PC-3 (cell line): Measurements from ENCODE around the gene OR10C1. TPM values are rescaled to one million over a fixed set of nuclear protein-coding genes. Genes with fewer than 3 reads are reported as not detected.

Experiments
- ATAC-seq: fragments of 200-7000 bp; cut with Tn5 transposase; 2 replicates; pipeline ENCODE4 v1.9.1; 2020; ENCODE audit warnings: mild to moderate bottlenecking, moderate library complexity
- Bru-seq: library from RNA; stranded (reverse); fragments of 400-500 nt; gene quantifications from one replicate; lab custom pipeline; 2021; lab: Mats Ljungman, UMichigan
- BruChase-seq, 2 experiments: library from RNA; stranded (reverse); fragments of 400-500 nt; gene quantifications; one replicate each; lab custom pipeline; 2021; lab: Mats Ljungman, UMichigan
- BruUV-seq: library from RNA; stranded (reverse); fragments of 400-500 nt; replicated peaks from 2 replicates; lab custom pipeline; 2021; lab: Mats Ljungman, UMichigan
- CTCF ChIA-PET: fragments of 300-600 bp; sonication (Branson Sonifier 250); formaldehyde crosslinking; loops from one replicate; lab custom pipeline; 2022; ENCODE audit warnings: antibody characterized with exemption; lab: Charles Lee
- POLR2A ChIA-PET: fragments of 300-600 bp; sonication (Branson Sonifier 250); formaldehyde crosslinking; loops from one replicate; lab custom pipeline; 2022; ENCODE audit warnings: antibody characterized with exemption; ENCODE audit not compliant: unreplicated experiment; lab: Charles Lee
- DNase-seq: peaks from one replicate; pipeline ENCODE4 v3.0.0-alpha.2; 2015
- H2AFZ ChIP-seq: fragments of 300-600 bp; sonication (generic); 2 replicates; pipeline ENCODE4 v1.6.0; 2016; ENCODE audit warnings: antibody characterized with exemption, low read length
- H3F3A ChIP-seq: fragments of 300-600 bp; sonication (generic); one replicate; pipeline ENCODE4 v1.6.0; 2017; ENCODE audit warnings: antibody characterized with exemption, low read length, control low read depth, mild to moderate bottlenecking; ENCODE audit not compliant: unreplicated experiment
- H3K27ac ChIP-seq: fragments of 300-600 bp; sonication (generic); 2 replicates; pipeline ENCODE4 v1.5.1; 2016; ENCODE audit warnings: mild to moderate bottlenecking, low read length
- H3K27me3 ChIP-seq: fragments of 300-600 bp; sonication (generic); 2 replicates; pipeline ENCODE4 v1.6.1; 2016; ENCODE audit warnings: low read length, mixed read lengths
- H3K36me3 ChIP-seq: fragments of 300-600 bp; sonication (generic); 2 replicates; pipeline ENCODE4 v1.6.1; 2016; ENCODE audit warnings: low read depth, mixed run types, low read length, mixed read lengths
- H3K4me1 ChIP-seq: fragments of 300-600 bp; sonication (generic); 2 replicates; pipeline ENCODE4 v1.5.1; 2016; ENCODE audit warnings: low read length; ENCODE audit not compliant: insufficient read depth
- H3K4me2 ChIP-seq: fragments of 300-600 bp; sonication (generic); 2 replicates; pipeline ENCODE4 v1.6.0; 2016; ENCODE audit warnings: low read length
- H3K4me3 ChIP-seq: fragments of 300-600 bp; sonication (generic); 2 replicates; pipeline ENCODE4 v1.5.1; 2016; ENCODE audit warnings: mild to moderate bottlenecking, low read length, mixed read lengths
- H3K79me2 ChIP-seq: fragments of 300-600 bp; sonication (generic); 2 replicates; pipeline ENCODE4 v1.6.1; 2017; ENCODE audit warnings: low read length, mixed read lengths
- H3K9ac ChIP-seq: fragments of 300-600 bp; sonication (generic); 2 replicates; pipeline ENCODE4 v1.6.0; 2016; ENCODE audit warnings: mild to moderate bottlenecking, low read length
- H3K9me2 ChIP-seq: fragments of 300-600 bp; sonication (generic); replicated peaks from 2 replicates; pipeline ENCODE4 v1.6.1; 2016; ENCODE audit warnings: mixed run types, low read length, mixed read lengths
- H3K9me3 ChIP-seq: fragments of 300-600 bp; sonication (generic); 2 replicates; pipeline ENCODE4 v1.6.1; 2016; ENCODE audit warnings: low read length, mixed read lengths
- H4K20me1 ChIP-seq: fragments of 300-600 bp; sonication (generic); 2 replicates; pipeline ENCODE4 v1.6.1; 2016; ENCODE audit warnings: low read length, mixed read lengths
- EZH2 ChIP-seq: fragments of 300-600 bp; sonication (generic); IDR thresholded peaks from one replicate; pipeline ENCODE4 v1.6.1; 2017; ENCODE audit warnings: antibody characterized with exemption, mild to moderate bottlenecking, low read length; ENCODE audit not compliant: unreplicated experiment
- EZH2phosphoT487 ChIP-seq: fragments of 300-600 bp; sonication (generic); IDR thresholded peaks from 2 replicates; pipeline ENCODE4 v1.6.1; 2018; ENCODE audit warnings: mild to moderate bottlenecking, antibody characterized with exemption, low read length, borderline replicate concordance
- intact Hi-C: fragments of 100-400 bp; cut with micrococcal nuclease; formaldehyde crosslinking; loops from 2 replicates; pipeline ENCODE4 v1.9.0; 2023
- long read RNA-seq: library from polyadenylated mRNA; unstranded; transcript quantifications from one replicate; pipeline ENCODE4 v2.0.0, GENCODE V29; 2021; ENCODE audit not compliant: unreplicated experiment
- total RNA-seq: library from RNA; depleted of rRNA; stranded (reverse); fragments of >200 nt; gene quantifications from 2 replicates; pipeline ENCODE4 v1.2.3, GENCODE V29; 2014; rRNA removed
- TF ChIP-seq, protein P1 (sequence below): fragments of 300-600 bp; sonication (generic); conservative IDR thresholded peaks from 2 replicates; pipeline ENCODE4 v1.5.1; 2017; ENCODE audit warnings: antibody characterized with exemption, low read depth, mild to moderate bottlenecking, low read length

The OR10C1 gene, protein sequence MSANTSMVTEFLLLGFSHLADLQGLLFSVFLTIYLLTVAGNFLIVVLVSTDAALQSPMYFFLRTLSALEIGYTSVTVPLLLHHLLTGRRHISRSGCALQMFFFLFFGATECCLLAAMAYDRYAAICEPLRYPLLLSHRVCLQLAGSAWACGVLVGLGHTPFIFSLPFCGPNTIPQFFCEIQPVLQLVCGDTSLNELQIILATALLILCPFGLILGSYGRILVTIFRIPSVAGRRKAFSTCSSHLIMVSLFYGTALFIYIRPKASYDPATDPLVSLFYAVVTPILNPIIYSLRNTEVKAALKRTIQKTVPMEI
- total RNA-seq (not detected in 2 replicates), Bru-seq, nascent RNA (not detected), BruChase-seq, experiment 1, labeled RNA remaining after a 6-hour chase (not detected), BruChase-seq, experiment 2, labeled RNA remaining after a 2-hour chase (not detected)
- long read RNA-seq, result 0 reads

DNA sequence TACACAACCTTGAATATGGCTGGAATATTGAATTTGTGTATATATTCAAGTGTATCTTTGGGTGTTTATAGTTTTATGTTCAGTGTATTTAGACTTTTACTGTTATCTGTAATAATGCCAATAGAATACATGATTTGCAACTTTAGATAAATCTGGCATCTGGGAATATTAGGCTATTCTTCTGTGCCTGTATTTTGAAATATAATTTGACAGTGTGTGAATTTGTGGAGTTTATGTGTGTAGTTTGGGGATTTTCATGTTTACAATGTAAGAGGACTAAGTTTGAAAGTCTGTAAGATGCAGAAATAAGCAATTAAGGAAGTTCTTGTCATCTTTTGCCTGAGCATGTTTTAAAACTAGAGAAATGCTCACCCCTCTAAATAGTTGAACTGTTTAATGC lies at the start of gene OR10C1:
Gene OR10C1 (plus strand): TSS at position 301 of the 400 bp plus-strand sequence. CDS start 710 bp downstream, outside the sequence.
- H4K20me1 ChIP-seq, result no peaks in the 10 kb centered on the region
- H3K9me2 ChIP-seq, result no peaks in the 10 kb centered on the region
- CTCF ChIA-PET, result no interaction called here
- no peaks in the 10 kb centered on the region for H3K4me1 ChIP-seq
- H3K9ac ChIP-seq, result no peak within 1 kb of the TSS
- POLR2A ChIA-PET, result no interaction called here
- H3K27ac ChIP-seq, result no peak within 1 kb of the TSS
- no peak within 1 kb of the TSS for H3K4me3 ChIP-seq
- no peak within 1 kb of the TSS for H3K4me2 ChIP-seq
- no TSS peak for BruUV-seq
- H3K79me2 ChIP-seq, result no peaks in the 10 kb centered on the region
- H3K27me3 ChIP-seq, result peaks cover 66% of the 10 kb centered on the region
- H3K9me3 ChIP-seq, result no peaks in the 10 kb centered on the region
- no peak for TF ChIP-seq EZH2phosphoT487
- TF ChIP-seq, protein P1, sequence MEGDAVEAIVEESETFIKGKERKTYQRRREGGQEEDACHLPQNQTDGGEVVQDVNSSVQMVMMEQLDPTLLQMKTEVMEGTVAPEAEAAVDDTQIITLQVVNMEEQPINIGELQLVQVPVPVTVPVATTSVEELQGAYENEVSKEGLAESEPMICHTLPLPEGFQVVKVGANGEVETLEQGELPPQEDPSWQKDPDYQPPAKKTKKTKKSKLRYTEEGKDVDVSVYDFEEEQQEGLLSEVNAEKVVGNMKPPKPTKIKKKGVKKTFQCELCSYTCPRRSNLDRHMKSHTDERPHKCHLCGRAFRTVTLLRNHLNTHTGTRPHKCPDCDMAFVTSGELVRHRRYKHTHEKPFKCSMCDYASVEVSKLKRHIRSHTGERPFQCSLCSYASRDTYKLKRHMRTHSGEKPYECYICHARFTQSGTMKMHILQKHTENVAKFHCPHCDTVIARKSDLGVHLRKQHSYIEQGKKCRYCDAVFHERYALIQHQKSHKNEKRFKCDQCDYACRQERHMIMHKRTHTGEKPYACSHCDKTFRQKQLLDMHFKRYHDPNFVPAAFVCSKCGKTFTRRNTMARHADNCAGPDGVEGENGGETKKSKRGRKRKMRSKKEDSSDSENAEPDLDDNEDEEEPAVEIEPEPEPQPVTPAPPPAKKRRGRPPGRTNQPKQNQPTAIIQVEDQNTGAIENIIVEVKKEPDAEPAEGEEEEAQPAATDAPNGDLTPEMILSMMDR, result no peak
- TF ChIP-seq EZH2, result no peak
- H3F3A ChIP-seq, result no peaks in the 10 kb centered on the region
- DNase-seq (no peak), ATAC-seq (no peak)
- intact Hi-C loops, result no loop called here
- no peak within 1 kb of the TSS for H2AFZ ChIP-seq
- no peaks in the 10 kb centered on the region for H3K36me3 ChIP-seq

DNA sequence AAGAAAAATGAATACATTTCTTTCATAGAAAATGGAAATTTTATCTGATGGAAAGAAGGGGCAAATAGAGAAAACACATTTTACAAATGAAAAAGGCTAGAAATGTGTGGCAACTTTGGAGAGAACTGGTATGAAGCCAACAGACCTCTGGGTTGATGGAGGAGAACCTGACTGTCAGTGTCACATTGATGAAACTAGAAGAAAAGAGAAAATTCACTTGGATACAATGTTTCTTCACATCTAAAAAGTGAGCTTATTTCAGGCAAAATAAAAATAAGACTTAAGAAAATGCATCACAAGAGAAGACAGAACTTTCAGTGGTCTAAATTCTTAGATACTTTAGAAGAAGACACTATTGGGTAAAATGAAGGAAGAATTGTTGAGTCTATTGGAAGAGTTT lies 43.8 kb upstream of the OR10C1 start, which contains the start of gene OR12D2:
Gene OR12D2 (plus strand): TSS at position 301 of the 400 bp plus-strand sequence. CDS start 1,069 bp downstream, outside the sequence.
- H3K27ac ChIP-seq, result no peak within 1 kb of the TSS
- CTCF ChIA-PET, result no interaction called here
- no peak within 1 kb of the TSS for H2AFZ ChIP-seq

More for the DNA sequence above, 43.8 kb upstream of the OR10C1 start, which contains the start of gene OR12D2:
- H3K27me3 ChIP-seq, result peaks cover 48% of the 10 kb centered on the region
- BruUV-seq, result no TSS peak
- H3K79me2 ChIP-seq, result no peaks in the 10 kb centered on the region
- H3K9me3 ChIP-seq, result no peaks in the 10 kb centered on the region
- no peak within 1 kb of the TSS for H3K9ac ChIP-seq
- no peaks in the 10 kb centered on the region for H3F3A ChIP-seq
- TF ChIP-seq, protein P1, result no peak
- TF ChIP-seq EZH2phosphoT487 (no peak), EZH2 (no peak)
- no peaks in the 10 kb centered on the region for H4K20me1 ChIP-seq
- H3K36me3 ChIP-seq, result no peaks in the 10 kb centered on the region
- no peaks in the 10 kb centered on the region for H3K4me1 ChIP-seq
- DNase-seq (no peak), ATAC-seq (no peak)
- no peak within 1 kb of the TSS for H3K4me2 ChIP-seq
- H3K4me3 ChIP-seq, result no peak within 1 kb of the TSS
- no peaks in the 10 kb centered on the region for H3K9me2 ChIP-seq
- POLR2A ChIA-PET, result no interaction called here
- intact Hi-C loops, result no loop called here
